ENCODE data around the gene VAC14.

- TF ChIP-seq POLR2A (IDR thresholded peaks at IDR 0.05) (no peak), CTCF (IDR thresholded peaks at IDR 0.05) (no peak)
These were observed 59.2 kb downstream of the VAC14 start for GRCh38 chr16:70741783-70742125.

All from esophagus squamous epithelium (tissue), 4 donors.